Breast epithelium (tissue), 3 donors: ENCODE measurements around the gene RPS19BP1.

Experiments
- POLR2A ChIP-seq: fragments of 450-650 bp; IDR thresholded peaks from one replicate; pipeline ENCODE4 v1.6.1; 2016; ENCODE audit warnings: antibody characterized with exemption, mild to moderate bottlenecking, moderate library complexity
- TF ChIP-seq, protein P1 (sequence below), 3 donors: fragments of 450-650 bp; IDR thresholded peaks; one replicate each; pipeline ENCODE4 v1.5.1; 2016 to 2017; ENCODE audit warnings: antibody characterized with exemption in 3 of 3, mild to moderate bottlenecking in 3 of 3, moderate library complexity in 3 of 3

DNA sequence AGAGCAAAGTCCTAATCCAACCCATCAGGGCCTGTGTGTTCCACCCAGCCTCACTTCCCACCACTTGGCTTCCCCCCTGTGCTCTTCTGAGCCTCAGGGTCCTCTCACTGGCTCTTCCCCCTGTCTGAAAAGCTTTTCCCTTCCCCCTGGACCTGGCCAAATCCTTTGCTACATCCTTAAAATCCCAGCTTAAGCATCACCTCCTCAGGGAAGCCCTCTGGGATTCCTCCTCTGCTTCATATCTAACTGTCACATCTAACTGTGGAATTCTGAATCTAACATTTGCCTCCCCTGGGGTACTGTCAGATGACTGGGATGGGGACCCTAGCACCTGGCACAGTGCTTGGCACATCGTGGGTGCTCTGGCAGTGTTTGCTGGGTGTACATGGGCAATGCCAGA is 39.0 kb upstream of the RPS19BP1 start:
- TF ChIP-seq, protein P1, sequence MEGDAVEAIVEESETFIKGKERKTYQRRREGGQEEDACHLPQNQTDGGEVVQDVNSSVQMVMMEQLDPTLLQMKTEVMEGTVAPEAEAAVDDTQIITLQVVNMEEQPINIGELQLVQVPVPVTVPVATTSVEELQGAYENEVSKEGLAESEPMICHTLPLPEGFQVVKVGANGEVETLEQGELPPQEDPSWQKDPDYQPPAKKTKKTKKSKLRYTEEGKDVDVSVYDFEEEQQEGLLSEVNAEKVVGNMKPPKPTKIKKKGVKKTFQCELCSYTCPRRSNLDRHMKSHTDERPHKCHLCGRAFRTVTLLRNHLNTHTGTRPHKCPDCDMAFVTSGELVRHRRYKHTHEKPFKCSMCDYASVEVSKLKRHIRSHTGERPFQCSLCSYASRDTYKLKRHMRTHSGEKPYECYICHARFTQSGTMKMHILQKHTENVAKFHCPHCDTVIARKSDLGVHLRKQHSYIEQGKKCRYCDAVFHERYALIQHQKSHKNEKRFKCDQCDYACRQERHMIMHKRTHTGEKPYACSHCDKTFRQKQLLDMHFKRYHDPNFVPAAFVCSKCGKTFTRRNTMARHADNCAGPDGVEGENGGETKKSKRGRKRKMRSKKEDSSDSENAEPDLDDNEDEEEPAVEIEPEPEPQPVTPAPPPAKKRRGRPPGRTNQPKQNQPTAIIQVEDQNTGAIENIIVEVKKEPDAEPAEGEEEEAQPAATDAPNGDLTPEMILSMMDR (IDR thresholded peaks at IDR 0.05) = no peak
- no peak for TF ChIP-seq POLR2A
